Measurements from ENCODE around the gene UBA7. TPM values are rescaled to one million over a fixed set of nuclear protein-coding genes. Genes with fewer than 3 reads are reported as not detected.

The UBA7 gene
- total RNA-seq, 1 experiment from 2014 or later, result 0.85 TPM

DNA sequence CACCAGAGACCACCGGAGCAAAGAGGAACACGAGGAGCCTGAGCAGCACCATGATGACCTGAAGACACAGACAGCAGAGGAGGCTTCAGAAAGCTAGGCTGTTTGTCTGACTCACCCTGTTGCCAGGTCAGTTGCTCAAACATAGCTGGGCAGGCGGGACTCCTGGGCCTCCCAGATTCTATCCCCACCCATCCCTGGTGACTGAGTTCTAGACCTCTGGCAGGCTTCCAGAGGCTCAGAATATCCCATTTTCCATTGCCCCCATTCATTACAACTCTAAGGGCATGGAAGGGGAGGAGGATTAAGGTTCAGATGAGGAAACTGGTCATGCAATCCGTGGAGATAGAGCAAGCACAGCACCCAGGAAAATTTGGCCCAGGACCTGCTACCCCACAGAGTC, 14.0 kb downstream of the UBA7 start, which contains the start of gene CDHR4:
Gene CDHR4, minus strand, starts transcription at position 113 of the 400 bp plus-strand sequence. Its CDS starts 61 bp downstream, at position 52.
- Histone ChIP-seq H4K91ac (ENCODE audit: insufficient read length, low read depth, low read length) (no peak within 1 kb of the TSS), H4K20me1 (ENCODE audit: control insufficient read depth, insufficient read depth, insufficient read length) (no peaks in the 10 kb centered on the region), H4K8ac (replicated peaks; ENCODE audit: insufficient read length, low read depth, low read length) (no peak within 1 kb of the TSS), H4K5ac (ENCODE audit: insufficient read length, low read depth, low read length) (no peak within 1 kb of the TSS), H2AK5ac (ENCODE audit: insufficient read length, low read length) (no peak within 1 kb of the TSS), H2AFZ (ENCODE audit: low read length) (no peak within 1 kb of the TSS), H2BK20ac (ENCODE audit: low read depth, low read length, poor library complexity, severe bottlenecking) (no peak within 1 kb of the TSS), H3T11ph (ENCODE audit: low read length) (no peak within 1 kb of the TSS), H3K4me1 (ENCODE audit: insufficient read depth, low read length) (no peaks in the 10 kb centered on the region; the same call in 1 of the 2 replicates), H3K9me3 (ENCODE audit: control insufficient read depth, low read depth, low read length) (no peaks in the 10 kb centered on the region), H3K27ac (ENCODE audit: insufficient read length, low read depth, low read length) (no peak within 1 kb of the TSS), H3K9ac (ENCODE audit: extremely low read depth, insufficient read length, low read length) (no peak within 1 kb of the TSS), H3K4ac (ENCODE audit: low read depth, low read length) (no peak within 1 kb of the TSS), H3K79me1 (ENCODE audit: insufficient read depth, low read depth, low read length, poor library complexity, severe bottlenecking) (no peaks in the 10 kb centered on the region), H3K18ac (ENCODE audit: insufficient read length, low read depth, low read length) (no peak within 1 kb of the TSS), H2BK120ac (ENCODE audit: low read depth, low read length, poor library complexity, severe bottlenecking) (no peak within 1 kb of the TSS), H3K79me2 (ENCODE audit: insufficient read depth, low read length) (no peaks in the 10 kb centered on the region), H3K4me2 (ENCODE audit: insufficient read depth, insufficient read length, low read length) (no peak within 1 kb of the TSS), H2BK5ac (ENCODE audit: insufficient read length, low read length) (no peak within 1 kb of the TSS), H3K23ac (ENCODE audit: insufficient read length, low read depth, low read length) (no peak within 1 kb of the TSS), H3K23me2 (ENCODE audit: insufficient read length, low read depth, low read length, poor library complexity, severe bottlenecking) (peaks cover 14% of the 10 kb centered on the region), H3K27me3 (ENCODE audit: insufficient read depth, low read length) (no peaks in the 10 kb centered on the region; the same call in 1 of the 2 replicates), H2BK12ac (ENCODE audit: insufficient read length, low read depth, low read length) (no peak within 1 kb of the TSS), H3K56ac (ENCODE audit: insufficient read length, low read depth, low read length) (no peak within 1 kb of the TSS), H3K14ac (ENCODE audit: insufficient read depth, low read length) (no peak within 1 kb of the TSS), H2BK15ac (ENCODE audit: low read depth, low read length) (no peak within 1 kb of the TSS)
- no CpG with 5 or more reads among the region's 4 CpGs for WGBS (ENCODE audit: extremely low coverage, insufficient read length, low lambda C conversion rate)
- no peaks in the 10 kb centered on the region for H3K9me3 Mint-ChIP-seq
- TF ChIP-seq, protein P1, sequence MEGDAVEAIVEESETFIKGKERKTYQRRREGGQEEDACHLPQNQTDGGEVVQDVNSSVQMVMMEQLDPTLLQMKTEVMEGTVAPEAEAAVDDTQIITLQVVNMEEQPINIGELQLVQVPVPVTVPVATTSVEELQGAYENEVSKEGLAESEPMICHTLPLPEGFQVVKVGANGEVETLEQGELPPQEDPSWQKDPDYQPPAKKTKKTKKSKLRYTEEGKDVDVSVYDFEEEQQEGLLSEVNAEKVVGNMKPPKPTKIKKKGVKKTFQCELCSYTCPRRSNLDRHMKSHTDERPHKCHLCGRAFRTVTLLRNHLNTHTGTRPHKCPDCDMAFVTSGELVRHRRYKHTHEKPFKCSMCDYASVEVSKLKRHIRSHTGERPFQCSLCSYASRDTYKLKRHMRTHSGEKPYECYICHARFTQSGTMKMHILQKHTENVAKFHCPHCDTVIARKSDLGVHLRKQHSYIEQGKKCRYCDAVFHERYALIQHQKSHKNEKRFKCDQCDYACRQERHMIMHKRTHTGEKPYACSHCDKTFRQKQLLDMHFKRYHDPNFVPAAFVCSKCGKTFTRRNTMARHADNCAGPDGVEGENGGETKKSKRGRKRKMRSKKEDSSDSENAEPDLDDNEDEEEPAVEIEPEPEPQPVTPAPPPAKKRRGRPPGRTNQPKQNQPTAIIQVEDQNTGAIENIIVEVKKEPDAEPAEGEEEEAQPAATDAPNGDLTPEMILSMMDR (conservative IDR thresholded peaks at IDR 0.05), result no peak
- peaks cover 46% of the 10 kb centered on the region for H3K27me3 Mint-ChIP-seq (ENCODE audit: low read depth)
- DNase-seq, result no peak
- H3K27ac Mint-ChIP-seq, result no peak within 1 kb of the TSS
- H3K4me3 Mint-ChIP-seq, result no peak within 1 kb of the TSS; a peak in 1 of 5 replicates
- H3K36me3 Mint-ChIP-seq (ENCODE audit: insufficient read depth in 1 of 3, low read depth in 3 of 3), result no peaks in the 10 kb centered on the region
- peaks cover 9 to 11% of the 10 kb centered on the region in 2 experiments for H3K4me1 Mint-ChIP-seq

Measured in H9 (cell line).